Tibial artery (tissue), 4 donors: Measurements from ENCODE around the gene ZNF91.
"Not testable (repeated sequence)": the region's sequence is repeated elsewhere in the genome, so short reads cannot be mapped to it uniquely, and the experiment has no call there.

ENCODE experiments used
- DNase-seq, 2 donors: peaks; one replicate each; pipeline ENCODE4 v3.0.0-alpha.2; 2019
- H3K27ac ChIP-seq, 2 donors: fragments of 200-600 bp; sonication (generic) in 1 of 2; 1 replicate in 1 of 2; 2 replicates in 1 of 2; pipeline ENCODE4 v1.5.1; 2018 to 2019; ENCODE audit warnings: mild to moderate bottlenecking in 1 of 2
- H3K27me3 ChIP-seq, 2 donors: fragments of 200-600 bp; sonication (generic) in 1 of 2; one replicate each; pipeline versions ENCODE4 v1.5.1 to v1.6.0; 2016 to 2019
- H3K36me3 ChIP-seq, 3 donors: fragments of 200-600 bp; sonication (generic) in 2 of 3; one replicate each; pipeline ENCODE4 v1.5.1; 2016 to 2019; ENCODE audit warnings: mild to moderate bottlenecking in 2 of 3
- H3K4me1 ChIP-seq, 4 donors: fragments of 200-600 bp; sonication (generic) in 2 of 4; 1 replicate in 3 of 4; 2 replicates in 1 of 4; pipeline ENCODE4 v1.5.1; 2016 to 2019
- H3K4me3 ChIP-seq, 2 donors: fragments of 200-600 bp; sonication (generic) in 1 of 2; 1 replicate in 1 of 2; 2 replicates in 1 of 2; pipeline ENCODE4 v1.5.1; 2018 to 2019; ENCODE audit warnings: mild to moderate bottlenecking in 2 of 2
- H3K9me3 ChIP-seq, 3 donors: fragments of 200-600 bp; sonication (generic) in 1 of 3; one replicate each; pipeline ENCODE4 v1.5.1; 2016 to 2019
- intact Hi-C: fragments of 100-400 bp; cut with DNase I; formaldehyde crosslinking; loops from one replicate; pipeline ENCODE4 v1.15.0; 2023; ENCODE audit warnings: low total_unique reads
- TF ChIP-seq, protein P1 (sequence below), 2 experiments: fragments of 200-600 bp in 1 of 2; fragments of 450-650 bp in 1 of 2; IDR thresholded peaks; one replicate each; pipeline ENCODE4 v1.5.1; 2017 to 2019; ENCODE audit warnings: antibody characterized with exemption in 2 of 2, mild to moderate bottlenecking in 1 of 2, moderate library complexity in 1 of 2

ZNF91 gene

DNA sequence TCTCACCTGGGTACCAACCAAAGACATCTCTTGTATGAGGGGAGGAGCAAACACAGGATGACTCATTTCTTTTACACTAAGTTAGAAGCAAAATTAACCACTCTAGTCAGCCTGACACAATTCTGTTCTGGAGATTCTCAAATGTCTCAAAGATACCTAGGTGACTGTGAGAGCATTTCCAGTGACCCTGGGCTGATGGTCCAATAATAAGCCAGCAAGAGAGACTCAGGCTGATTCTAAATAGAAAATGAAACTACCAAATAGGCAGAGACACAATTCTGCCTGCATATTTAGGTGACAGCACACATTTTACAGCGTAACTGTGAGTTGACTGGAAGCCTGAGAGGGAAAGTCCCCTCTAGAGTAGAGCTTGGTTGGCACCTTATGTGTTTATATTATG lies 16.3 kb downstream of the ZNF91 start:
- peaks cover 22 to 65% (median 27%) of the 10 kb centered on the region in 3 donors for H3K36me3 ChIP-seq
- H3K27me3 ChIP-seq: no peaks in the 10 kb centered on the region
- H3K4me1 ChIP-seq: peaks cover 0 to 33% (median 12%) of the 10 kb centered on the region in 4 donors
- TF ChIP-seq, protein P1, sequence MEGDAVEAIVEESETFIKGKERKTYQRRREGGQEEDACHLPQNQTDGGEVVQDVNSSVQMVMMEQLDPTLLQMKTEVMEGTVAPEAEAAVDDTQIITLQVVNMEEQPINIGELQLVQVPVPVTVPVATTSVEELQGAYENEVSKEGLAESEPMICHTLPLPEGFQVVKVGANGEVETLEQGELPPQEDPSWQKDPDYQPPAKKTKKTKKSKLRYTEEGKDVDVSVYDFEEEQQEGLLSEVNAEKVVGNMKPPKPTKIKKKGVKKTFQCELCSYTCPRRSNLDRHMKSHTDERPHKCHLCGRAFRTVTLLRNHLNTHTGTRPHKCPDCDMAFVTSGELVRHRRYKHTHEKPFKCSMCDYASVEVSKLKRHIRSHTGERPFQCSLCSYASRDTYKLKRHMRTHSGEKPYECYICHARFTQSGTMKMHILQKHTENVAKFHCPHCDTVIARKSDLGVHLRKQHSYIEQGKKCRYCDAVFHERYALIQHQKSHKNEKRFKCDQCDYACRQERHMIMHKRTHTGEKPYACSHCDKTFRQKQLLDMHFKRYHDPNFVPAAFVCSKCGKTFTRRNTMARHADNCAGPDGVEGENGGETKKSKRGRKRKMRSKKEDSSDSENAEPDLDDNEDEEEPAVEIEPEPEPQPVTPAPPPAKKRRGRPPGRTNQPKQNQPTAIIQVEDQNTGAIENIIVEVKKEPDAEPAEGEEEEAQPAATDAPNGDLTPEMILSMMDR (IDR thresholded peaks at IDR 0.05): no peak
- no peak overlapping the region for H3K4me3 ChIP-seq
- DNase-seq: no peak
- intact Hi-C loops: no loop called here
- H3K9me3 ChIP-seq: peaks cover 0 to 35% (median 8%) of the 10 kb centered on the region in 3 donors
- no peak overlapping the region for H3K27ac ChIP-seq

DNA sequence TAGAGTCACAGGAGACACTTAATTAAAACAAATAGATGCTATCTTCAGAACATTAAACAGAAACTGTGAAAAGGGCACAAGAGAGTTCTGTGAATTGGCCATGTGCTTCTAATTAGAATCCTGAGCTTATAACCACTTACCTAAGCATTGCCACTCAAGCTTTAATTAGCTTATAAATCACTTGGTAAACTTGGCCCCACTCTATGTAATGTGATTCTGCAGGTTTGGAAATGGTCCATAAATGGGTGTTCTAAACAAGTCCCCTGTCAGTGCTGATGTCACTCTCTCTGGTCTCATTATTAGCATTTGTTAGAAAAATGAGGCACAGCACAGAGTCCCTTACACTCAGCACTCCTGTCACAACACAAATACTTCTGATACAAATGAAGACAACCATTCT lies 18.0 kb downstream of the ZNF91 start:
- H3K27me3 ChIP-seq: no peaks in the 10 kb centered on the region
- peaks cover 0 to 33% (median 12%) of the 10 kb centered on the region in 4 donors for H3K4me1 ChIP-seq
- H3K27ac ChIP-seq: no peak overlapping the region
- peaks cover 24 to 69% (median 31%) of the 10 kb centered on the region in 3 donors for H3K36me3 ChIP-seq
- no peak overlapping the region for H3K4me3 ChIP-seq
- intact Hi-C loops: no loop called here
- TF ChIP-seq, protein P1 (IDR thresholded peaks at IDR 0.05): no peak
- DNase-seq: no peak
- H3K9me3 ChIP-seq: peaks cover 0 to 30% (median 9%) of the 10 kb centered on the region in 3 donors

DNA sequence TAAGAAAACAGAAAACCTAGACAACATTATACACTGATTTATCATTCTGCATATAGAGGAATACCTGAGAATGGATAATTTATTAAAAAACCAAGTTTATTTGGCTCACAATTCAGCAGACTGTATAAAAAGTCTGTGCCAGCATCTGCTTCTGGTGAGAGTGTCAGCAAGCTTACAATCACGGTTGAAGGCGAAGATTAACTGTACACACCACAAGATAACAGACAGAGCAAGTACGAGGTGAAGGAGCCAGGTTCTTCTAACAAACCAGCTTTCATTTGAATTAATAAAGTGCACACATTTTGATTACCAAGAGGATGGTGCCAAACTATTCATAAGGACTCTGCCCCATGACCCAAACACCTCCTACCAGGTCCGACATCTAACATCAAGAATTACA lies 28.8 kb downstream of the ZNF91 start:
- H3K27me3 ChIP-seq: no peaks in the 10 kb centered on the region
- H3K9me3 ChIP-seq: peaks cover 17 to 88% (median 52%) of the 10 kb centered on the region in 3 donors
- intact Hi-C loops: no loop called here
- no peaks in the 10 kb centered on the region for H3K4me1 ChIP-seq
- H3K27ac ChIP-seq: no peak overlapping the region
- H3K36me3 ChIP-seq: peaks cover 81 to 90% (median 90%) of the 10 kb centered on the region in 3 donors
- TF ChIP-seq, protein P1 (IDR thresholded peaks at IDR 0.05): no peak
- no peak for DNase-seq
- no peak overlapping the region for H3K4me3 ChIP-seq

DNA sequence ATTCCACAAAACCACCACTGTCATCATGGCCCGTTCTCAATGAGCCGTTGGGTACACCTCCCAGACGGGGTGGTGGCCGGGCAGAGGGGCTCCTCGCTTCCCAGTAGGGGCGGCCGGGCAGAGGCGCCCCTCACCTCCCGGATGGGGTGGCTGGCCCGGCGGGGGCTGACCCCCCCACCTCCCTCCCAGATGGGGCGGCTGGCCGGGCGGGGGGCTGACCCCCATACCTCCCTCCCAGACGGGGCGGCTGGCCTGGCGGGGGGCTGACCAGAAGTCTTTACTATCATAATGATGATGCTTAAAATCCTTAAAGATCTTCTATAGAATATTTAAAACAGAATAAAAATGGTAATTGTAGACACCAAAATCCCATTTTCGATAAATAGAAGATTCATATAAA lies 29.2 kb downstream of the ZNF91 start:
- H3K4me3 ChIP-seq, H3K4me1 ChIP-seq, H3K27me3 ChIP-seq, DNase-seq, intact Hi-C loops, H3K27ac ChIP-seq: not testable (repeated sequence)
- Histone ChIP-seq H3K9me3 (peaks cover 17 to 91% (median 55%) of the 10 kb centered on the region in 3 donors), H3K36me3 (peaks cover 77 to 90% (median 90%) of the 10 kb centered on the region in 3 donors)

DNA sequence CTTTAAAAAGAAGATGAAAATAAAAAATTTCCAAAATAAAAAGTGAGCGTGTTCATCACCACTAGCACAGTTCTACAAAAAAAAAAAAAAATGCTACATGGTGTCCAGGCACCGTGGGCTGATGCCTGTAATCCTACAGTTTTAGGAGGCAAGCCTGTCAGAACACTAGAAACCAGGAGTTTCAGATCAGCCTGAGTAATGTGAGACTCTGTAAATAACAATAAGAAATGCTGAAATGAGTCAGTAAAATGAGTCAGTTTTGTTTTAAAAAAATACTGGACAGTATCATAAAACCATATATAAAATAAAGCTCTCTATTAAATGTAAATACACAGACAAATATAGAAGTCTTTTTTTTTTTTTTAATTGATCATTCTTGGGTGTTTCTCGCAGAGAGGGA lies 30.0 kb downstream of the ZNF91 start:
- intact Hi-C loops: no loop called here
- no peaks in the 10 kb centered on the region for H3K27me3 ChIP-seq
- H3K36me3 ChIP-seq: peaks cover 69 to 89% (median 86%) of the 10 kb centered on the region in 3 donors
- H3K27ac ChIP-seq: no peak overlapping the region
- TF ChIP-seq, protein P1 (IDR thresholded peaks at IDR 0.05): no peak
- no peaks in the 10 kb centered on the region for H3K4me1 ChIP-seq
- H3K9me3 ChIP-seq: peaks cover 14 to 91% (median 58%) of the 10 kb centered on the region in 3 donors
- no peak overlapping the region for H3K4me3 ChIP-seq
- no peak for DNase-seq

DNA sequence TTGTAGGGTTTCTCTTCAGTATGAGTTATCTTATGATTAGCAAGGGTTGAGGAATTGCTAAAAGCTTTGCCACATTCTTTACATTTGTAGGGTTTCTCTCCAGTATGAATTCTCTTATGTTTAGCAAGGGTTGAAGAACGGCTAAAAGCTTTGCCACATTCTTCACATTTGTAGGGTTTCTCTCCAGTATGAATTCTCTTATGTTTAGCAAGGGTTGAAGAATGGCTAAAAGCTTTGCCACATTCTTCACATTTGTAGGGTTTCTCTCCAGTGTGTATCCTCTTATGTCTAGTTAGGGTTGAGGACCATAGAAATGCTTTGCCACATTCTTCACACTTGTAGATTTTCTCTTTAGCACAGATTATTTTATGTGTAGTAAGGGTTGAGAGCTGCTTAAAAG lies 33.4 kb downstream of the ZNF91 start:
- H3K27me3 ChIP-seq, H3K4me1 ChIP-seq, intact Hi-C loops, DNase-seq, H3K4me3 ChIP-seq, H3K27ac ChIP-seq: not testable (repeated sequence)
- Histone ChIP-seq H3K9me3 (peaks cover 15 to 95% (median 71%) of the 10 kb centered on the region in 3 donors), H3K36me3 (peaks cover 48 to 91% (median 82%) of the 10 kb centered on the region in 3 donors)

DNA sequence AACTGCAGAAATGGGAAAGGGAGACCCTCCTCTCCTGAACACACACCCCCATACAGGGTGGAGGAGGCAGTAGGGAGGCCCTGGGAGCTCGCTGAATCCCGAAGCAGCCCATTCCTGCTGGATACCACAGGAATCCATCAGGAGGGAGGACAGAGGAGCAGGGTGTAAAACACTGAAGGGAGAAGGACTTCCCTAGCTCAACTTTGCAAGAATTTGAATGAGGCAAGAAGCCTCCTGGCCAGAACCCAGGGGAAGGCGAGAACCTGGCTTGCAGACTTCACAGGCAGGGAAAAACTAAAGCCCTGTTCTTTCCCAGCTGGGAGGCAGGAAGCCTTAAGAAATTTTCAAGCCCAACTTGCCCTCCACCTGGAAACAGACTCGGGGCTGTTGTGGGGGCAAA lies 43.5 kb downstream of the ZNF91 start:
- TF ChIP-seq, protein P1 (IDR thresholded peaks at IDR 0.05): no peak
- Histone ChIP-seq H3K27me3 (no peaks in the 10 kb centered on the region), H3K36me3 (peaks cover 62 to 96% (median 95%) of the 10 kb centered on the region in 3 donors), H3K4me1 (no peaks in the 10 kb centered on the region), H3K9me3 (peaks cover 50 to 100% (median 91%) of the 10 kb centered on the region in 3 donors), H3K4me3 (no peak overlapping the region), H3K27ac (no peak overlapping the region)
- intact Hi-C loops: no loop called here
- DNase-seq: no peak
